GM12873 (cell line): ENCODE data around the gene MGAT5.

ENCODE experiments used
- TF ChIP-seq, protein P1 (sequence below): IDR thresholded peaks from 2 replicates; pipeline ENCODE4 v1.5.1; 2012; ENCODE audit warnings: low read depth, mild to moderate bottlenecking, moderate library complexity, low read length, control low read depth; ENCODE audit not compliant: insufficient read depth; ENCODE audit errors: missing control alignments

The MGAT5 gene

DNA sequence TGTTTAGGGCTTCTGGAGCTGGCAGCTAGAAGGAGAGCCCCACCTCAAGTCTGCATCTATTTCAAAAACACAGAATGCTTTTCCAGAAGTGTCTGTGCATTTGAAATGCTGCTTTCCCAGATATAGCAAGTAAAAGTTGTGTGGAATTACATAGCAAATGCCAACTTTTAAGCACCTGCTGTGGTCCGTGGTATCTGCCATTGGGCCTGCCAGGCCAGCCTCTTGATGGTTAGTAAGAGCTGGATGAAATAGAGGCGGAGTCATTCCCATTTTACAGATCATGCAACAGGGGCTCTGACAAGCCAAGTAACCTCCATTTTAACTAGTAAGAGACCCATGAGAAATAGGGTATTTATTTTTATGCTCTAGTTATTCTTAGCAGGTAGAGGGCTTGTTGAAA is 61.6 kb downstream of the MGAT5 start:
- TF ChIP-seq, protein P1, sequence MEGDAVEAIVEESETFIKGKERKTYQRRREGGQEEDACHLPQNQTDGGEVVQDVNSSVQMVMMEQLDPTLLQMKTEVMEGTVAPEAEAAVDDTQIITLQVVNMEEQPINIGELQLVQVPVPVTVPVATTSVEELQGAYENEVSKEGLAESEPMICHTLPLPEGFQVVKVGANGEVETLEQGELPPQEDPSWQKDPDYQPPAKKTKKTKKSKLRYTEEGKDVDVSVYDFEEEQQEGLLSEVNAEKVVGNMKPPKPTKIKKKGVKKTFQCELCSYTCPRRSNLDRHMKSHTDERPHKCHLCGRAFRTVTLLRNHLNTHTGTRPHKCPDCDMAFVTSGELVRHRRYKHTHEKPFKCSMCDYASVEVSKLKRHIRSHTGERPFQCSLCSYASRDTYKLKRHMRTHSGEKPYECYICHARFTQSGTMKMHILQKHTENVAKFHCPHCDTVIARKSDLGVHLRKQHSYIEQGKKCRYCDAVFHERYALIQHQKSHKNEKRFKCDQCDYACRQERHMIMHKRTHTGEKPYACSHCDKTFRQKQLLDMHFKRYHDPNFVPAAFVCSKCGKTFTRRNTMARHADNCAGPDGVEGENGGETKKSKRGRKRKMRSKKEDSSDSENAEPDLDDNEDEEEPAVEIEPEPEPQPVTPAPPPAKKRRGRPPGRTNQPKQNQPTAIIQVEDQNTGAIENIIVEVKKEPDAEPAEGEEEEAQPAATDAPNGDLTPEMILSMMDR, result no peak

GRCh38 chr2:134319596-134320254 is 65.9 kb downstream of the MGAT5 start:
- TF ChIP-seq, protein P1, result no peak

DNA sequence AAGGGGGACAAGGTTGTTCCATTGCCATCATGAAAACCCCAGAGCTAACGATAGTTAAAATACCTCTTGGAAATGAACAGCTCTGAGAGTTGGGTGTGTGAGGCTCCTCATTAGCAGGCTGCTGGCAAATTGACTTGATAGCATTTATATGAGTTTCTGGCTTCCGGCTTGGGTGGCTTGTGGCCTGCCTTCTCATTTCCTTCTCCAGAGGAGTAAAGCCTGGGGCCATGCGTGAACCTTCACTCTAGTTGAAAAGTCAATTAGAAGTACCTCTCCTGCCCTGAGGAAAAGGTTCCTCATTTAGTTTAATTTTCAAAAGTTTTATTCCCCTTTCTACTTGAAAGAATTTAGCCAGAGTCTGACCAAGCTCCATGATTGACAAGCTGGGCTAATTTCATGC is 67.1 kb downstream of the MGAT5 start:
- TF ChIP-seq, protein P1, result no peak

DNA sequence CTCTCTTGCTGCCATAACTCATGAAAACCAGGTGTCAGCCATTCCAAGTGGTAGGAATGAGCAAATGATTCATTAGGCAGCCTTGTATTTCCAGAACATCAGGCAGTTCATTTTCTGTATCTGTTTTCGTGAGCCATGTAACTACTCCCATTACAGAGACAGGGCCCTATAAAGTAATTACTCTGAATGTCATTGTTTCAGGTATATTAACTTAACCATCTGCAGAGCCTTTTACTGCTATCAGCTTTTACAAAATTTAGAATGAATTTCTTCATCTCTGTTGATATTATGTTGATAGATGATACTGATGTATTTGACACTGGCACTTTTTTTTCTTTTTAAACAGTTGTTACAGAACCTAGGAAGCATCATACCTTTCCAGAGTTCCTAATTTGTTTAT is 69.9 kb downstream of the MGAT5 start:
- TF ChIP-seq, protein P1, result no peak

DNA sequence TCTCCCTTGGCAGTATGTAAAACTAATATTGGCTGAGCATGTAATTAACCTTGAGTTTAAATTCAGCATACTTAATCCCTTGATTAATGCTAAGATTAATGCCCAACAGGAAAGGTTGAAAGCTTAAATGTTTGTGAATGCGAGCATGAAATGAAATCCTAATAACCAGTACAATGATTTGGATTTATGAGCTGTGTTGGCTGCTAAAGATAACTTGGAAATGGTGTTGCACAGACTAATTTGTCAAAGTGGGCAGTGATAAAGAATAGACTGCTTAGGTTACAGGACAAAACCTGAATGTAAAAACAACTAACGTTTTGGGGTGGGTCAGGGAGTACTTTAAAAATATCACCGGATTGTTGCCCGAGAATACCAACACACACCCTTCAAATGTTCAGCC is 70.6 kb downstream of the MGAT5 start:
- TF ChIP-seq, protein P1, result no peak

DNA sequence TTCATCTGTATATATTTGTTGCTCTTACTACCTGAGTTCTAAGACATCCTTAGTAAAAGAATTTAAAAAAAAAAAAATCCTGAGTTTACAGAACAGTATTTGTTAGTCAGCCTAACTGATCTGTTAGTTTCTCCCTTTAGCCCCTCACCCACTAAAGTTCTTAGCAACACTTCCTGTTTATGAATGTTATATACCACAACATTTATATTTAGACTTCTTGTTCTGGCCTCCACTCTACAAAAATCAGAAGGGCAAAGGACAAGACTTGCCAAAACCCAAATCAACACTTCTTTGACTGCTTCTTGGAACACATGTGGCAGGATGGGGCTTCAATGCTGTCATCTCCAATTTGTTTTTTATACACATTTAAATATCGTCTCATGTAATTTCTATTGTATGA is 71.1 kb downstream of the MGAT5 start:
- TF ChIP-seq, protein P1, result no peak

- TF ChIP-seq, protein P1, result no peak
Observed at GRCh38 chr2:134325696-134326095, 71.8 kb downstream of the MGAT5 start.
